SK-N-SH (cell line): Measurements from ENCODE around the gene ZNF468. TPM values are rescaled to one million over a fixed set of nuclear protein-coding genes. Genes with fewer than 3 reads are reported as not detected.
A peak's percentile ranks its signal among the peaks of the same experiment; 100 is the strongest.
"Not testable (repeated sequence)": the region's sequence is repeated elsewhere in the genome, so short reads cannot be mapped to it uniquely, and the experiment has no call there.

Experiments
- CTCF ChIA-PET: fragments of 300-600, 350-600 bp; formaldehyde crosslinking; extraction: SDS; loops from one replicate; lab custom pipeline; 2021; lab: Yijun Ruan, JAX
- POLR2A ChIA-PET: fragments of 350-600 bp; sonication (Branson Sonifier 250); formaldehyde crosslinking; extraction: SDS; loops from one replicate; lab custom pipeline; 2020; ENCODE audit warnings: antibody characterized with exemption, inconsistent platforms; lab: Yijun Ruan, JAX
- DNase-seq: peaks from one replicate; pipeline ENCODE4 v3.0.0; 2012
- H2AFZ ChIP-seq: fragments of 200-600 bp; sonication (generic); 2 replicates; pipeline ENCODE4 v1.8.1; 2016; ENCODE audit warnings: antibody characterized with exemption, mild to moderate bottlenecking, low read depth
- H3F3A ChIP-seq: fragments of 200-600 bp; sonication (generic); replicated peaks from 2 replicates; pipeline ENCODE3; 2016; ENCODE audit warnings: antibody characterized with exemption, mild to moderate bottlenecking; ENCODE audit not compliant: insufficient read depth
- H3K27ac ChIP-seq, 2 experiments: fragments of 200-500 bp in 1 of 2; fragments of 200-600 bp in 1 of 2; sonication (Bioruptor generic) in 1 of 2; sonication (generic), shearing (Covaris generic) in 1 of 2; 2 replicates each; pipeline versions ENCODE4 v1.5.1 to v1.6.1; 2014 to 2016; ENCODE audit warnings: low read depth in 2 of 2, inconsistent platforms in 1 of 2, low read length in 1 of 2, mild to moderate bottlenecking in 1 of 2, mixed read lengths in 1 of 2
- H3K27me3 ChIP-seq: fragments of 200-600 bp; sonication (generic), shearing (Covaris generic); 2 replicates; pipeline ENCODE4 v1.6.1; 2016; ENCODE audit warnings: mixed run types; ENCODE audit not compliant: insufficient read depth
- H3K36me3 ChIP-seq, 2 experiments: fragments of 200-500 bp in 1 of 2; fragments of 200-600 bp in 1 of 2; sonication (Bioruptor generic) in 1 of 2; sonication (generic) in 1 of 2; replicated peaks in 1 of 2; 2 replicates each; pipeline versions ENCODE3 to v1.5.1; 2014 to 2016; ENCODE audit warnings: low read length in 1 of 2, mild to moderate bottlenecking in 1 of 2; ENCODE audit not compliant: insufficient read depth in 2 of 2, control insufficient read depth in 1 of 2
- H3K4me1 ChIP-seq, 2 experiments: fragments of 200-500 bp in 1 of 2; fragments of 200-600 bp in 1 of 2; sonication (Bioruptor generic) in 1 of 2; sonication (generic), shearing (Covaris generic) in 1 of 2; 2 replicates each; pipeline versions ENCODE4 v1.5.1 to v1.6.1; 2014 to 2016; ENCODE audit warnings: low read depth in 1 of 2, low read length in 1 of 2, mixed run types in 1 of 2; ENCODE audit not compliant: insufficient read depth in 2 of 2, control insufficient read depth in 1 of 2
- H3K4me2 ChIP-seq: fragments of 200-600 bp; sonication (generic), shearing (Covaris generic); 2 replicates; pipeline ENCODE4 v1.6.1; 2017; ENCODE audit warnings: mixed run types
- H3K4me3 ChIP-seq, 2 experiments: fragments of 200-500 bp in 1 of 2; fragments of 200-600 bp in 1 of 2; sonication (Bioruptor generic) in 1 of 2; sonication (generic), shearing (Covaris generic) in 1 of 2; 2 replicates each; pipeline versions ENCODE4 v1.5.1 to v1.8.1; 2014 to 2016; ENCODE audit warnings: low read depth in 2 of 2, inconsistent platforms in 1 of 2, low read length in 1 of 2, mild to moderate bottlenecking in 1 of 2, mixed read lengths in 1 of 2, moderate library complexity in 1 of 2
- H3K79me2 ChIP-seq: fragments of 200-600 bp; sonication (generic); 2 replicates; pipeline ENCODE4 v1.8.1; 2017; ENCODE audit warnings: mild to moderate bottlenecking; ENCODE audit not compliant: insufficient read depth
- H3K9ac ChIP-seq: fragments of 200-600 bp; sonication (generic); 2 replicates; pipeline ENCODE4 v1.6.1; 2017; ENCODE audit warnings: mixed run types
- H3K9me2 ChIP-seq: fragments of 200-600 bp; sonication (generic); 2 replicates; pipeline ENCODE4 v1.6.1; 2017; ENCODE audit warnings: mixed run types
- H3K9me3 ChIP-seq: fragments of 200-600 bp; sonication (generic); 2 replicates; pipeline ENCODE4 v1.6.1; 2017; ENCODE audit warnings: mixed run types, mild to moderate bottlenecking, moderate library complexity
- H4K20me1 ChIP-seq: fragments of 200-600 bp; sonication (generic); 2 replicates; pipeline ENCODE4 v1.6.1; 2017; ENCODE audit warnings: mild to moderate bottlenecking, mixed run types; ENCODE audit not compliant: insufficient read depth
- FOXJ3 ChIP-seq: sonication (generic); formaldehyde crosslinking; IDR thresholded peaks from 2 replicates; pipeline ENCODE4 v1.5.1; 2020; ENCODE audit warnings: mild to moderate bottlenecking, missing genetic modification reagents
- GATA2 ChIP-seq: sonication (generic); formaldehyde crosslinking; IDR thresholded peaks from 2 replicates; pipeline ENCODE4 v1.5.0; 2020; ENCODE audit warnings: mild to moderate bottlenecking, missing genetic modification reagents
- MAX ChIP-seq: IDR thresholded peaks from 2 replicates; pipeline ENCODE4 v1.4.0; 2012; ENCODE audit warnings: low read depth
- MEF2A ChIP-seq: IDR thresholded peaks from 2 replicates; pipeline ENCODE4 v1.4.0; 2012; ENCODE audit warnings: low read depth, borderline replicate concordance
- NRF1 ChIP-seq: IDR thresholded peaks from 2 replicates; pipeline ENCODE4 v1.6.1; 2012; ENCODE audit warnings: low read depth, mild to moderate bottlenecking, low read length
- POLR2AphosphoS5 ChIP-seq: IDR thresholded peaks from 2 replicates; pipeline ENCODE4 v1.6.1; 2012; ENCODE audit warnings: low read depth, low read length
- RAD21 ChIP-seq: IDR thresholded peaks from 2 replicates; pipeline ENCODE4 v1.6.1; 2012; ENCODE audit warnings: mild to moderate bottlenecking, low read length
- RCOR1 ChIP-seq: fragments of 150-350 bp; IDR thresholded peaks from 2 replicates; pipeline ENCODE4 v1.6.1; 2017; ENCODE audit warnings: antibody characterized with exemption, low read length
- TCF12 ChIP-seq: IDR thresholded peaks from 2 replicates; pipeline ENCODE4 v1.4.0; 2012
- USF1 ChIP-seq: IDR thresholded peaks from 2 replicates; pipeline ENCODE4 v1.4.0; 2012; ENCODE audit warnings: low read depth, borderline replicate concordance
- USF2 ChIP-seq: fragments of 150-350 bp; IDR thresholded peaks from 2 replicates; pipeline ENCODE4 v1.6.1; 2017; ENCODE audit warnings: antibody characterized with exemption, low read length, low read depth, borderline replicate concordance
- WGBS: methylation state at CpG from one replicate; pipeline ENCODE4 v1.1.6; 2017; ENCODE audit warnings: low lambda C conversion rate; 5-methylcytosine and 5-hydroxymethylcytosine counted together
- polyA plus RNA-seq, 3 experiments: library from polyadenylated mRNA; depleted of rRNA; stranded (reverse); fragments of >200 nt; gene quantifications; 2 replicates each; pipeline ENCODE4 v1.2.3, GENCODE V29; 2012

ZNF468 gene
- polyA plus RNA-seq, 1 of the 3 experiments (the other 2 are of a cell fraction): 7.8 TPM

- Histone ChIP-seq H3K27ac (no peak overlapping the region), H3F3A (no peaks in the 10 kb centered on the region), H3K9me2 (no peaks in the 10 kb centered on the region), H3K4me2 (no peak overlapping the region), H3K36me3 (no peaks in the 10 kb centered on the region), H3K27me3 (no peaks in the 10 kb centered on the region), H3K9me3 (no peaks in the 10 kb centered on the region), H2AFZ (no peak overlapping the region), H4K20me1 (no peaks in the 10 kb centered on the region), H3K4me1 (no peaks in the 10 kb centered on the region), H3K79me2 (no peaks in the 10 kb centered on the region)
- 64% methylated on average over 3 of the region's 3 CpGs for WGBS
- POLR2A ChIA-PET: no interaction called here
- DNase-seq: no peak
- TF ChIP-seq USF2 (no peak), POLR2AphosphoS5 (no peak), FOXJ3 (CRISPR knock-in tag) (no peak), RAD21 (no peak), RCOR1 (no peak), NRF1 (no peak), MAX (no peak), MEF2A (no peak), TCF12 (no peak), GATA2 (no peak), USF1 (no peak)
- TF ChIP-seq, all 33 proteins: peak for 0
- Histone ChIP-seq H3K9ac (no peak overlapping the region), H3K4me3 (no peak overlapping the region)
- CTCF ChIA-PET: no interaction called here
Measured at GRCh38 chr19:52871466-52871865, 14.0 kb upstream of the ZNF468 start.

GRCh38 chr19:52868031-52868430, 10.6 kb upstream of the ZNF468 start:
- H3K4me3 ChIP-seq, H3K4me2 ChIP-seq, H3K9me2 ChIP-seq, H3F3A ChIP-seq, H3K27ac ChIP-seq, POLR2A ChIA-PET, DNase-seq, H2AFZ ChIP-seq, H3K36me3 ChIP-seq, CTCF ChIA-PET, H3K27me3 ChIP-seq, H3K9ac ChIP-seq, H4K20me1 ChIP-seq, H3K9me3 ChIP-seq, H3K79me2 ChIP-seq, H3K4me1 ChIP-seq: not testable (repeated sequence)
- 89% methylated on average over 11 of the region's 11 CpGs for WGBS

GRCh38 chr19:52856540-52857377, 660 bp downstream of the ZNF468 start:
- 8% methylated on average over 22 of the region's 31 CpGs for WGBS
- CTCF ChIA-PET: not testable (repeated sequence)

GRCh38 chr19:52847352-52847751, 10.1 kb downstream of the ZNF468 start:
- H3K36me3 ChIP-seq: peaks cover 18 to 82% of the 10 kb centered on the region in 2 experiments
- H3K4me2 ChIP-seq, H3K9me2 ChIP-seq, H3K79me2 ChIP-seq, POLR2A ChIA-PET, H3K27ac ChIP-seq, DNase-seq, H3K27me3 ChIP-seq, H3K9me3 ChIP-seq, H3K4me3 ChIP-seq, H3F3A ChIP-seq, H3K4me1 ChIP-seq, H3K9ac ChIP-seq, H2AFZ ChIP-seq, H4K20me1 ChIP-seq, CTCF ChIA-PET: not testable (repeated sequence)
- 79% methylated on average over 4 of the region's 5 CpGs for WGBS

More at GRCh38 chr19:52856540-52857377, 660 bp downstream of the ZNF468 start:
- H3K27ac ChIP-seq, H3K27me3 ChIP-seq, H3K4me1 ChIP-seq, H3K9me2 ChIP-seq, H3K9me3 ChIP-seq, POLR2A ChIA-PET, H4K20me1 ChIP-seq, H3K79me2 ChIP-seq, H3F3A ChIP-seq: not testable (repeated sequence)
- peak overlapping the region; percentile 81 for H3K4me2 ChIP-seq
- peak overlapping the region; percentile 63 to 77 for H3K4me3 ChIP-seq
- H3K36me3 ChIP-seq: peaks cover 0 to 19% of the 10 kb centered on the region in 2 experiments
- peak overlapping the region; percentile 91; the same call in 1 of the 2 replicates for H2AFZ ChIP-seq
- peak overlapping the region; percentile 74 for H3K9ac ChIP-seq
- peak; percentile 30 for DNase-seq
